AG04449 (cell line): Measurements from ENCODE around the gene LSM12.
"Not testable (repeated sequence)": the region's sequence is repeated elsewhere in the genome, so short reads cannot be mapped to it uniquely, and the experiment has no call there.

Source experiments
- CTCF ChIA-PET: fragments of 350-600 bp; formaldehyde crosslinking; extraction: SDS; loops from one replicate; lab custom pipeline; 2021; ENCODE audit warnings: antibody characterized with exemption; lab: Yijun Ruan, JAX
- POLR2A ChIA-PET: fragments of 400-600, 350-600 bp; formaldehyde crosslinking; extraction: SDS; loops from one replicate; lab custom pipeline; 2020; ENCODE audit warnings: antibody characterized with exemption, inconsistent platforms; lab: Yijun Ruan, JAX
- DNase-seq: peaks from one replicate; pipeline ENCODE4 v3.0.0-alpha.2; 2010; ENCODE audit warnings: low read depth, low spot score
- H3K4me3 ChIP-seq: 2 replicates; pipeline ENCODE4 v1.5.1; 2011; ENCODE audit warnings: low read depth, mild to moderate bottlenecking, control low read depth, low read length
- CTCF ChIP-seq: IDR thresholded peaks from one replicate; pipeline ENCODE4 v1.5.1; 2011; ENCODE audit warnings: mild to moderate bottlenecking, moderate library complexity, low read length, control low read depth, inconsistent platforms; ENCODE audit not compliant: insufficient read depth; ENCODE audit errors: missing control alignments

Gene LSM12

GRCh38 chr17:44108440-44109311 is 42.2 kb upstream of the LSM12 start:
- ChIA-PET CTCF (interaction anchor here (0.8 to 8.0 kb wide), 7 partner anchors 10 to 60 kb away, joined by 3 to 66 read pairs (median 4); partner anchors contain the start of gene HDAC5), POLR2A (interaction anchor here (0.5 to 1.4 kb wide), 10 partner anchors 13 to 1087 kb away, joined by 3 to 6 read pairs (median 3); partner anchors contain the start of genes G6PC3, HDAC5 and VAT1)
- peak; percentile 88 for DNase-seq
- peak overlapping the region; percentile 67 for H3K4me3 ChIP-seq
- TF ChIP-seq CTCF, result no peak

GRCh38 chr17:44106801-44107200 is 40.3 kb upstream of the LSM12 start:
- H3K4me3 ChIP-seq, result no peak overlapping the region
- ChIA-PET POLR2A (interaction anchor here (1.3 kb wide), 1 partner anchor 11 kb away, joined by 3 read pairs; no protein-coding TSS in a partner anchor), CTCF (interaction anchor here (1.2 to 4.4 kb wide), 3 partner anchors 9 to 61 kb away, joined by 4 to 39 read pairs (median 5); no protein-coding TSS in a partner anchor)
- DNase-seq, result no peak
- TF ChIP-seq CTCF, result no peak

GRCh38 chr17:44105941-44106340 is 39.5 kb upstream of the LSM12 start:
- ChIA-PET POLR2A (interaction anchor here (1.3 kb wide), 1 partner anchor 10 kb away, joined by 3 read pairs; no protein-coding TSS in a partner anchor), CTCF (interaction anchor here (1.2 to 4.4 kb wide), 2 partner anchors 9 to 10 kb away, joined by 5 to 39 read pairs; no protein-coding TSS in a partner anchor)
- H3K4me3 ChIP-seq, result no peak overlapping the region
- no peak for DNase-seq
- no peak for TF ChIP-seq CTCF

GRCh38 chr17:44105483-44105882 is 39.0 kb upstream of the LSM12 start:
- POLR2A ChIA-PET, result no interaction called here
- DNase-seq, result no peak
- CTCF ChIA-PET, result interaction anchor here (4.4 kb wide), 1 partner anchor 10 kb away, joined by 39 read pairs; no protein-coding TSS in a partner anchor
- no peak overlapping the region for H3K4me3 ChIP-seq
- no peak for TF ChIP-seq CTCF

GRCh38 chr17:44102849-44103622 is 36.6 kb upstream of the LSM12 start:
- CTCF ChIA-PET, result interaction anchor here (1.1 to 4.4 kb wide), 4 partner anchors 13 to 159 kb away, joined by 3 to 39 read pairs (median 4); partner anchors contain the start of gene HDAC5
- H3K4me3 ChIP-seq, result no peak overlapping the region
- POLR2A ChIA-PET, result no interaction called here
- no peak for DNase-seq
- no peak for TF ChIP-seq CTCF

- not testable (repeated sequence) for H3K4me3 ChIP-seq, DNase-seq
- CTCF ChIA-PET, result interaction anchor here (1.1 to 2.2 kb wide), 4 partner anchors 10 to 22 kb away, joined by 3 to 5 read pairs (median 4); partner anchors contain the start of gene HDAC5
- POLR2A ChIA-PET, result interaction anchor here (1.2 kb wide), 1 partner anchor 9 kb away, joined by 4 read pairs; no protein-coding TSS in a partner anchor
Measured at GRCh38 chr17:44101858-44102257, 35.4 kb upstream of the LSM12 start.
